Coronary artery (tissue), 2 donors: ENCODE measurements around the gene SUPT20HL2.
"Not testable (repeated sequence)": the region's sequence is repeated elsewhere in the genome, so short reads cannot be mapped to it uniquely, and the experiment has no call there.

Experiments
- DNase-seq: peaks from one replicate; pipeline ENCODE4 v3.0.0-alpha.2; 2017; ENCODE audit warnings: low spot score
- H3K27ac ChIP-seq, 2 donors: fragments of 200-600 bp; sonication (generic); one replicate each; pipeline ENCODE4 v1.5.1; 2016 to 2019
- H3K4me3 ChIP-seq: fragments of 200-600 bp; sonication (generic); 2 replicates; pipeline ENCODE4 v1.5.1; 2016; ENCODE audit warnings: mild to moderate bottlenecking, moderate library complexity
- TF ChIP-seq, protein P1 (sequence below): fragments of 200-600 bp; sonication (generic); IDR thresholded peaks from one replicate; pipeline ENCODE4 v1.5.1; 2019; ENCODE audit warnings: antibody characterized with exemption

SUPT20HL2 gene

GRCh38 chrX:24314019-24314635 is at the start of gene SUPT20HL2:
TSS of gene SUPT20HL2 (minus strand) at chrX:24314069. CDS start at chrX:24313315, 754 bp downstream.
- no peak within 1 kb of the TSS for H3K27ac ChIP-seq
- TF ChIP-seq, protein P1, sequence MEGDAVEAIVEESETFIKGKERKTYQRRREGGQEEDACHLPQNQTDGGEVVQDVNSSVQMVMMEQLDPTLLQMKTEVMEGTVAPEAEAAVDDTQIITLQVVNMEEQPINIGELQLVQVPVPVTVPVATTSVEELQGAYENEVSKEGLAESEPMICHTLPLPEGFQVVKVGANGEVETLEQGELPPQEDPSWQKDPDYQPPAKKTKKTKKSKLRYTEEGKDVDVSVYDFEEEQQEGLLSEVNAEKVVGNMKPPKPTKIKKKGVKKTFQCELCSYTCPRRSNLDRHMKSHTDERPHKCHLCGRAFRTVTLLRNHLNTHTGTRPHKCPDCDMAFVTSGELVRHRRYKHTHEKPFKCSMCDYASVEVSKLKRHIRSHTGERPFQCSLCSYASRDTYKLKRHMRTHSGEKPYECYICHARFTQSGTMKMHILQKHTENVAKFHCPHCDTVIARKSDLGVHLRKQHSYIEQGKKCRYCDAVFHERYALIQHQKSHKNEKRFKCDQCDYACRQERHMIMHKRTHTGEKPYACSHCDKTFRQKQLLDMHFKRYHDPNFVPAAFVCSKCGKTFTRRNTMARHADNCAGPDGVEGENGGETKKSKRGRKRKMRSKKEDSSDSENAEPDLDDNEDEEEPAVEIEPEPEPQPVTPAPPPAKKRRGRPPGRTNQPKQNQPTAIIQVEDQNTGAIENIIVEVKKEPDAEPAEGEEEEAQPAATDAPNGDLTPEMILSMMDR: no peak
- DNase-seq: no peak
- H3K4me3 ChIP-seq: no peak within 1 kb of the TSS

DNA sequence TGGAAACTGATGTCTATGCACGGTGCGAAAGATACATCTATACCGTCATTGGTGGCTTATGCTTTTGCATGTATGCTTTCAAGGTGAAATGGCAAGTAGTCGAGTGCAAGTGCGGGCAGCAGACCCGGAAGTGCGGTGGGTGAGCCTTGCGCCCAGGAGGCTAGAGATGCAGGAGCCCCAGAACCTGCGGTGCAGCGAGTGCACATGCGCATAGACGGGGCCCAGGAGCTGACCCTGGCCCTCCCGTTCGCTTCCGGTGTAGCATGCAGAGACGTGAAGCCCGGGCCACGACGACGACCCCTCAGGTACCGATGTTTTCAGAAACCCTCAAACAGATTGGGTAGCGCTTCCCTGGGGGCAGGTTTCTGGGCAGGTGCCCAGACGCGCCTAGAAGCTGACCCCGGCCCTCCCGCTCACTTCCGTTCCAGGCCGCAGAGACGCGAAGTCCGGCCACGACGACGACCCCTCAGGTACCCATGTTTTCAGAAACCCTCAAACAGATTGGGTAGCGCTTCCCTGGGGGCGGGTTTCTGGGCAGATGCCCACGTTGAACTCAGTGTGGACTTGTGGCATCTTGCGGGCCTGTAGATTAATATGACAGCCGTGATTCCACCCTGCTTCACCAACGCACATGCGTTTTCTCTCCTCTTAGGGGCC is 48.3 kb upstream of the SUPT20HL2 start:
- not testable (repeated sequence) for H3K27ac ChIP-seq, H3K4me3 ChIP-seq, DNase-seq

DNA sequence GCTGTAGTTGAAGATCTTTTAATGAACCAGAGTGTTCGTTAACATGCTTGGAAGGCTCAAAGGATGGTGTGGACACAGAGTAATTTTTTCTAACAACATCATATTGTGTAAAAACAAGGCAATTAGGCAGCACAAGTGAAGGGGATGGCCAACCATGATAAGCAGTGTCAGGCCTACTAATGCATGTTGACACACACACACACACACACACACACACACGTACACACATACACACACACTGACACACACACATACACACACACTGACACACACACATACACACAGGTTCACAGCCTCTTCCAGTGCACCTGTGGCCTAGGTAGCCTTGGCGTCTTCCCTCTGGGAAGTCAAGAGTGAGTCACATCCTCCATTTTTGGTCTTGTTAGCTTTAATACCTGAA is 46.4 kb upstream of the SUPT20HL2 start, which contains the start of gene SUPT20HL1:
TSS of gene SUPT20HL1 (plus strand) at position 368 of the 400 bp plus-strand sequence. CDS start 2,122 bp downstream, outside the sequence.
- H3K27ac ChIP-seq: no peak within 1 kb of the TSS
- no peak for DNase-seq

GRCh38 chrX:24357106-24357505 is 43.2 kb upstream of the SUPT20HL2 start:
- no peak overlapping the region for H3K4me3 ChIP-seq
- no peak for DNase-seq
- TF ChIP-seq, protein P1: no peak
- H3K27ac ChIP-seq: no peak overlapping the region

More for the DNA sequence above, 46.4 kb upstream of the SUPT20HL2 start, which contains the start of gene SUPT20HL1:
- H3K4me3 ChIP-seq: no peak within 1 kb of the TSS
- TF ChIP-seq, protein P1: no peak

DNA sequence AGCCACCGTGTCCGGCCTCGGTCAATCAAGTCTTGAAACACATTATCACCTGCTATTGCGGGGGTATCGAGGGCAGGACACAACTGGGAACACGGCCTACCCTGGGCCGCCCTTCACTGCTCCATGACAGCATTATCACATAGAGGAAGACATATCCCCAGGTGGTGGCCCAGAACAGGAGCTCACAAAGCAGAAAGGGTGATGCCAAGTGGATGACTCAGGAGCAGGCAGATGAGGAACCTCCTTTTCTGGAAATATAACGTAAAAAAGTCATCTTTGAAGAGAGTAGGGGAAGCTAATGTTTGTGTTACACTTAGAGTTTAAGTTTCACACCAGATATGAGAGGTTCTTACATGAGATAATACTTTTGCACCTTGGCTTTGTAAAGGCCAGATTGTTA is 41.2 kb upstream of the SUPT20HL2 start:
- Histone ChIP-seq H3K27ac (no peak overlapping the region), H3K4me3 (no peak overlapping the region)
- DNase-seq: no peak
- TF ChIP-seq, protein P1: no peak

DNA sequence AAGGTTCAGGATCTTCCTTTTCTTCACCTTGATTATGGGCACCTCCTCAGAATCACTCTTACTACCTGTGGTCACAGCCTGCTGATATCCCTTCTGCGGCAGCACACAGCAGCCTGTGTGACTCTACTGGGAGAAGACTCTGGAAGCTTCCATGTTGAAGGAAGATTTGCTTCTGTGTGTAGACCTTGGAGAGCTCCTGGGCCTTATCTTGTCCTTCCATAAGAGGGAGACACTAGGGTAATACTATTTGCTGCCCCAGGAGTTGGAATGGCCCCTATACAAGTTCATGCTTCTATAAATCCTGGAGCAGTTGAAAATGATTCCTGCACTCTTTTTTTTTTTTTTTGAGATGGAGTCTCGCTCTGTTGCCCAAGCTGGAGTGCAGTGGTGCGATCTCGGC is 36.3 kb upstream of the SUPT20HL2 start:
- no peak for DNase-seq
- TF ChIP-seq, protein P1: no peak
- H3K4me3 ChIP-seq: no peak overlapping the region
- H3K27ac ChIP-seq: no peak overlapping the region

DNA sequence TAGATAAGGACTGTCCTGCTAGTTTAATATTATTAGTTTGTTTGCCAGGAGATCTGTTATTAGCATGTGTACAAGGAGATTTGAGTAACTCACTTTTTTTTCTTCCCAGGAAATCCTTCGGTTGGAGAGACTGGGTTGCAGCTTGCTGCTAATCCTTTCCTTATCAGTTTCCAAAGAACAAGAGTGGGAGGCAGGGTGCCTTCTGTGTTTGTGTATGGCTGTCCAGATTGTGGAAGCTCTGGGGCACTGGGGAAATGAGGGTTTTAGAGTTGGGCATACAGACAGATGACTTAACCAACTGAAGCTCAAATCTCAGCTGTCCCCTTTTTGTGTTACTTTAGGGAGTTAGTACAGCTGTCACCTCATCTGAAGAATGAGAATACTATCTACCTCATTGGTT is 34.0 kb upstream of the SUPT20HL2 start:
- Histone ChIP-seq H3K27ac (no peak overlapping the region), H3K4me3 (no peak overlapping the region)
- TF ChIP-seq, protein P1: no peak
- DNase-seq: no peak
